Vagina (tissue), 2 donors: ENCODE measurements around the gene VPS45. TPM values are rescaled to one million over a fixed set of nuclear protein-coding genes. Genes with fewer than 3 reads are reported as not detected.
"Not testable (repeated sequence)": the region's sequence is repeated elsewhere in the genome, so short reads cannot be mapped to it uniquely, and the experiment has no call there.

Source experiments
- DNase-seq, 2 donors: peaks; one replicate each; pipeline ENCODE4 v3.0.0-alpha.2; 2017; ENCODE audit errors: extremely low spot score in 2 of 2
- H3K27ac ChIP-seq: fragments of 200-600 bp; sonication (generic); one replicate; pipeline ENCODE4 v1.5.1; 2019
- H3K27me3 ChIP-seq: fragments of 200-600 bp; sonication (generic); one replicate; pipeline ENCODE4 v1.5.1; 2019
- H3K36me3 ChIP-seq, 2 donors: fragments of 200-600 bp; sonication (generic); one replicate each; pipeline ENCODE4 v1.5.1; 2017 to 2019
- H3K4me1 ChIP-seq: fragments of 200-600 bp; sonication (generic); one replicate; pipeline ENCODE4 v1.5.1; 2019
- H3K4me3 ChIP-seq, 2 donors: fragments of 200-600 bp; sonication (generic); 1 replicate in 1 of 2; 2 replicates in 1 of 2; pipeline ENCODE4 v1.5.1; 2016 to 2019
- H3K9me3 ChIP-seq: fragments of 200-600 bp; sonication (generic); one replicate; pipeline ENCODE4 v1.5.1; 2019
- CTCF ChIP-seq, 3 experiments: fragments of 450-650 bp in 2 of 3; fragments of 200-600 bp in 1 of 3; sonication (generic) in 1 of 3; IDR thresholded peaks; one replicate each; pipeline ENCODE4 v1.5.1; 2017 to 2019; ENCODE audit warnings: antibody characterized with exemption in 3 of 3, mild to moderate bottlenecking in 2 of 3, moderate library complexity in 2 of 3
- POLR2A ChIP-seq, 2 donors: fragments of 450-650 bp; IDR thresholded peaks; one replicate each; pipeline ENCODE4 v1.6.1; 2017; ENCODE audit warnings: antibody characterized with exemption in 2 of 2, mild to moderate bottlenecking in 2 of 2, moderate library complexity in 2 of 2
- POLR2AphosphoS5 ChIP-seq, 2 donors: sonication (generic); formaldehyde crosslinking; IDR thresholded peaks; one replicate each; pipeline ENCODE4 v1.9.0; 2017; ENCODE audit warnings: antibody characterized with exemption in 2 of 2, mild to moderate bottlenecking in 2 of 2, low read depth in 1 of 2; ENCODE audit not compliant: insufficient read depth in 1 of 2
- intact Hi-C: fragments of 100-400 bp; cut with DNase I; formaldehyde crosslinking; loops from one replicate; pipeline ENCODE4 v1.15.1; 2023
- total RNA-seq: library from RNA; depleted of rRNA; stranded (reverse); fragments of >200 nt; gene quantifications from one replicate; pipeline ENCODE4 v1.2.3, GENCODE V29; 2016

VPS45 gene
- total RNA-seq, 1 donor from 2014 or later, result 32.2 TPM

DNA sequence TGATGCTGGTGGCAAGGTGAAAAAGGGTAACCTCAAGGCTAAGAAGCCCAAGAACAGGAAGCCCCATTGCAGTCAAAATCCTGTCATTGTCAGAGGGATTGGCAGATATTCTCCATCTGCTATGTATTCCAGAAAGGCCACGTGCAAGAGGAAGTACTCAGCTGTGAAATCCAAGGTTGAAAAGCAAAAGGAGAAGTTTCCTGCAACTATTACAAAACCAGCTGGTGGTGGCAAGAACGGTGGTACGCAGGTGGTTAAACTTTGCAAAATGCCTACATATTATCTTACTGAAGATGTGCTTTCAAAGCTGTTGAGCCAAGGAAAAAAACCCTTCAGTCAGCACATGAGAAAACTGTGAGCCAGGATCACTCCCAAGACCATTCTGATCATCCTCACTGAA lies 13.7 kb upstream of the VPS45 start:
- no peaks in the 10 kb centered on the region for H3K36me3 ChIP-seq
- no peaks in the 10 kb centered on the region for H3K4me1 ChIP-seq
- no peak overlapping the region for H3K27ac ChIP-seq
- DNase-seq, result no peak
- H3K4me3 ChIP-seq, result no peak overlapping the region
- TF ChIP-seq POLR2AphosphoS5 (IDR thresholded peaks at IDR 0.05; ENCODE audit: insufficient read depth in 1 of 2, low read depth in 1 of 2), result no peak
- TF ChIP-seq CTCF (IDR thresholded peaks at IDR 0.05), result no peak
- TF ChIP-seq POLR2A (IDR thresholded peaks at IDR 0.05), result no peak
- intact Hi-C loops, result loop anchor here (5.0 kb wide), 1 partner anchor 92 kb away; no protein-coding TSS in a partner anchor
- H3K9me3 ChIP-seq, result no peaks in the 10 kb centered on the region
- H3K27me3 ChIP-seq, result no peaks in the 10 kb centered on the region

GRCh38 chr1:150055507-150055906 lies 12.1 kb upstream of the VPS45 start:
- H3K4me3 ChIP-seq, H3K36me3 ChIP-seq, H3K4me1 ChIP-seq, H3K9me3 ChIP-seq, H3K27me3 ChIP-seq, DNase-seq, H3K27ac ChIP-seq, intact Hi-C loops: not testable (repeated sequence)

- Histone ChIP-seq H3K4me3 (no peak overlapping the region), H3K36me3 (no peaks in the 10 kb centered on the region), H3K27ac (no peak overlapping the region), H3K4me1 (no peaks in the 10 kb centered on the region), H3K9me3 (no peaks in the 10 kb centered on the region), H3K27me3 (no peaks in the 10 kb centered on the region)
- intact Hi-C loops, result no loop called here
- TF ChIP-seq CTCF (IDR thresholded peaks at IDR 0.05) (no peak), POLR2AphosphoS5 (IDR thresholded peaks at IDR 0.05; ENCODE audit: insufficient read depth in 1 of 2, low read depth in 1 of 2) (no peak), POLR2A (IDR thresholded peaks at IDR 0.05) (no peak)
- DNase-seq, result no peak
Observed at GRCh38 chr1:150056407-150056806, 11.2 kb upstream of the VPS45 start.

- no peak overlapping the region for H3K27ac ChIP-seq
- H3K4me1 ChIP-seq, result no peaks in the 10 kb centered on the region
Observed at GRCh38 chr1:150060260-150060659, 7.3 kb upstream of the VPS45 start.

DNA sequence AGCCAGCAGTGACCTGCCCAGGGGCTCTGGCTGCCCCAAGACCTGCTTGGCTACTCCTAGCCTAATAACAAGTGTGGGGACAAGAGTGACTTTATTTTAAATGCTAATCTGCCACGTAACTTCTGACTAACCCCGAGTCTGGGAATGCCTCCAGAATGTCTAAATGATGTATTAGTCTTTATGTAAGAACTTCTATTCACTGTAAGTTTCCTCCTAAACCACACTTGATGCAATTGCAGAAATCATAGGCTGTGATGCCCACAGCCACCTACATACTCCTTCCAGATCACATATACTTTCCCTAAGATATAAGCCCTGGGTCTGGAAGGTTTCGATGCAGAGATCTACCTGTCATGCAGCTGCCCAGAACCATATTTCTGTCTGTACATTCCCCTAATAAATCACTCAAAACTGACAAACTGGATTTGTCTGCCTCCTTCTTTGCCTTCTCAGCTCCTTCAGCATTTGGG lies 5.9 kb upstream of the VPS45 start:
- Histone ChIP-seq H3K27ac (no peak overlapping the region), H3K4me3 (no peak overlapping the region), H3K36me3 (no peaks in the 10 kb centered on the region), H3K27me3 (no peaks in the 10 kb centered on the region), H3K9me3 (no peaks in the 10 kb centered on the region), H3K4me1 (peaks cover 12% of the 10 kb centered on the region)
- TF ChIP-seq POLR2AphosphoS5 (IDR thresholded peaks at IDR 0.05; ENCODE audit: insufficient read depth in 1 of 2, low read depth in 1 of 2) (peak in 1 of 2 donors; percentile 77), POLR2A (IDR thresholded peaks at IDR 0.05) (no peak)
- DNase-seq, result no peak
- intact Hi-C loops, result no loop called here

More at GRCh38 chr1:150060260-150060659, 7.3 kb upstream of the VPS45 start:
- Histone ChIP-seq H3K4me3 (no peak overlapping the region), H3K36me3 (no peaks in the 10 kb centered on the region), H3K27me3 (no peaks in the 10 kb centered on the region), H3K9me3 (no peaks in the 10 kb centered on the region)
- TF ChIP-seq POLR2AphosphoS5 (IDR thresholded peaks at IDR 0.05; ENCODE audit: insufficient read depth in 1 of 2, low read depth in 1 of 2), result no peak
- TF ChIP-seq POLR2A (IDR thresholded peaks at IDR 0.05), result no peak
- no peak for TF ChIP-seq CTCF (IDR thresholded peaks at IDR 0.05)
- no peak for DNase-seq
- intact Hi-C loops, result no loop called here

- intact Hi-C loops, result no loop called here
- Histone ChIP-seq H3K27ac (no peak overlapping the region), H3K4me3 (no peak overlapping the region), H3K9me3 (no peaks in the 10 kb centered on the region), H3K27me3 (no peaks in the 10 kb centered on the region), H3K4me1 (peaks cover 13% of the 10 kb centered on the region), H3K36me3 (no peaks in the 10 kb centered on the region)
- DNase-seq, result no peak
- TF ChIP-seq POLR2A (IDR thresholded peaks at IDR 0.05), result no peak
- TF ChIP-seq POLR2AphosphoS5 (IDR thresholded peaks at IDR 0.05; ENCODE audit: insufficient read depth in 1 of 2, low read depth in 1 of 2), result no peak
- TF ChIP-seq CTCF (IDR thresholded peaks at IDR 0.05), result no peak
Observed at GRCh38 chr1:150062113-150062512, 5.5 kb upstream of the VPS45 start.
